ENCODE results near the gene MRPS24. TPM values are rescaled to one million over a fixed set of nuclear protein-coding genes. Genes with fewer than 3 reads are reported as not detected.

The MRPS24 gene
- total RNA-seq, 1 experiment from 2014 or later, result 156 TPM

GRCh38 chr7:43884617-43885016 lies 15.3 kb upstream of the MRPS24 start:
- no peak overlapping the region for H3K4me3 ChIP-seq (replicated peaks in 1 of 2; ENCODE audit: low read depth in 1 of 2, low read length in 2 of 2)
- no TSS peak for BruUV-seq (replicated peaks)
- no peak overlapping the region for H2AFZ ChIP-seq (ENCODE audit: low read depth, low read length, poor library complexity, severe bottlenecking)
- H4K20me1 ChIP-seq (ENCODE audit: insufficient read depth), result peaks cover 4% of the 10 kb centered on the region; the same call in 1 of the 2 replicates
- H3K4me1 ChIP-seq (ENCODE audit: control insufficient read depth in 1 of 2, insufficient read depth in 2 of 2, low read length in 2 of 2), result peaks cover 0 to 8% of the 10 kb centered on the region in 2 experiments; a peak in 2 of 4 replicates
- no peak overlapping the region for H3K4me2 ChIP-seq (ENCODE audit: low read length)
- no peaks in the 10 kb centered on the region for H3K27me3 ChIP-seq (ENCODE audit: insufficient read depth, low read length)
- H3K9ac ChIP-seq (ENCODE audit: low read length), result no peak overlapping the region
- TF ChIP-seq ZFX (IDR thresholded peaks at IDR 0.05) (no peak), REST (IDR thresholded peaks at IDR 0.05; ENCODE audit: low read depth) (no peak), YY1 (IDR thresholded peaks at IDR 0.05; ENCODE audit: extremely low read depth, insufficient replicate concordance, low read depth, low read length) (no peak), ZBTB33 (IDR thresholded peaks at IDR 0.05; ENCODE audit: extremely low read depth, insufficient replicate concordance, low read length) (no peak), ZNF274 (IDR thresholded peaks at IDR 0.05; ENCODE audit: low read depth, low read length) (no peak), ATF3 (IDR thresholded peaks at IDR 0.05) (no peak)
- TF ChIP-seq, protein P1, sequence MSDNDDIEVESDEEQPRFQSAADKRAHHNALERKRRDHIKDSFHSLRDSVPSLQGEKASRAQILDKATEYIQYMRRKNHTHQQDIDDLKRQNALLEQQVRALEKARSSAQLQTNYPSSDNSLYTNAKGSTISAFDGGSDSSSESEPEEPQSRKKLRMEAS (IDR thresholded peaks at IDR 0.05), result no peak
- H3K27ac ChIP-seq (ENCODE audit: low read depth, low read length), result no peak overlapping the region
- H3K9me3 ChIP-seq (ENCODE audit: control insufficient read depth in 1 of 2, insufficient read depth in 1 of 2, low read depth in 1 of 2, low read length in 2 of 2), result no peaks in the 10 kb centered on the region
- intact Hi-C loops (cut with micrococcal nuclease), result no loop called here
- POLR2A ChIA-PET, result interaction anchor here (1.9 kb wide), 1 partner anchor 15 kb away, joined by 6 read pairs; the partner anchor contains the start of gene MRPS24
- CTCF ChIA-PET, result no interaction called here
- peaks cover 33% of the 10 kb centered on the region for H3K79me2 ChIP-seq (ENCODE audit: insufficient read depth, low read length)
- no peaks in the 10 kb centered on the region for H3K9me2 ChIP-seq (ENCODE audit: insufficient read depth)
- no peak for ATAC-seq
- RAD21 ChIA-PET (ENCODE audit: low non-redundant PET in 1 of 2, low total read pairs in 2 of 2, uncharacterized antibody in 2 of 2, unreplicated experiment in 2 of 2), result interaction anchor here in 1 of 2 experiments (0.6 kb wide), 1 partner anchor 17 kb away, joined by 7 read pairs; no protein-coding TSS in a partner anchor
- no peak for DNase-seq (ENCODE audit: low read depth, low spot score)
- H3K36me3 ChIP-seq (ENCODE audit: control insufficient read depth in 1 of 2, insufficient read depth in 2 of 2, low read length in 2 of 2), result peaks cover 25 to 33% of the 10 kb centered on the region in 2 experiments
